PC-3 (cell line): Measurements from ENCODE around the gene RHOH. TPM values are rescaled to one million over a fixed set of nuclear protein-coding genes. Genes with fewer than 3 reads are reported as not detected.

ENCODE experiments used
- ATAC-seq: fragments of 200-7000 bp; cut with Tn5 transposase; 2 replicates; pipeline ENCODE4 v1.9.1; 2020; ENCODE audit warnings: mild to moderate bottlenecking, moderate library complexity
- BruUV-seq: library from RNA; stranded (reverse); fragments of 400-500 nt; replicated peaks from 2 replicates; lab custom pipeline; 2021; lab: Mats Ljungman, UMichigan
- CTCF ChIA-PET: fragments of 300-600 bp; sonication (Branson Sonifier 250); formaldehyde crosslinking; loops from one replicate; lab custom pipeline; 2022; ENCODE audit warnings: antibody characterized with exemption; lab: Charles Lee
- POLR2A ChIA-PET: fragments of 300-600 bp; sonication (Branson Sonifier 250); formaldehyde crosslinking; loops from one replicate; lab custom pipeline; 2022; ENCODE audit warnings: antibody characterized with exemption; ENCODE audit not compliant: unreplicated experiment; lab: Charles Lee
- DNase-seq: peaks from one replicate; pipeline ENCODE4 v3.0.0-alpha.2; 2015
- H2AFZ ChIP-seq: fragments of 300-600 bp; sonication (generic); 2 replicates; pipeline ENCODE4 v1.6.0; 2016; ENCODE audit warnings: antibody characterized with exemption, low read length
- H3F3A ChIP-seq: fragments of 300-600 bp; sonication (generic); one replicate; pipeline ENCODE4 v1.6.0; 2017; ENCODE audit warnings: antibody characterized with exemption, low read length, control low read depth, mild to moderate bottlenecking; ENCODE audit not compliant: unreplicated experiment
- H3K27ac ChIP-seq: fragments of 300-600 bp; sonication (generic); 2 replicates; pipeline ENCODE4 v1.5.1; 2016; ENCODE audit warnings: mild to moderate bottlenecking, low read length
- H3K27me3 ChIP-seq: fragments of 300-600 bp; sonication (generic); 2 replicates; pipeline ENCODE4 v1.6.1; 2016; ENCODE audit warnings: low read length, mixed read lengths
- H3K36me3 ChIP-seq: fragments of 300-600 bp; sonication (generic); 2 replicates; pipeline ENCODE4 v1.6.1; 2016; ENCODE audit warnings: low read depth, mixed run types, low read length, mixed read lengths
- H3K4me1 ChIP-seq: fragments of 300-600 bp; sonication (generic); 2 replicates; pipeline ENCODE4 v1.5.1; 2016; ENCODE audit warnings: low read length; ENCODE audit not compliant: insufficient read depth
- H3K4me2 ChIP-seq: fragments of 300-600 bp; sonication (generic); 2 replicates; pipeline ENCODE4 v1.6.0; 2016; ENCODE audit warnings: low read length
- H3K4me3 ChIP-seq: fragments of 300-600 bp; sonication (generic); 2 replicates; pipeline ENCODE4 v1.5.1; 2016; ENCODE audit warnings: mild to moderate bottlenecking, low read length, mixed read lengths
- H3K79me2 ChIP-seq: fragments of 300-600 bp; sonication (generic); 2 replicates; pipeline ENCODE4 v1.6.1; 2017; ENCODE audit warnings: low read length, mixed read lengths
- H3K9ac ChIP-seq: fragments of 300-600 bp; sonication (generic); 2 replicates; pipeline ENCODE4 v1.6.0; 2016; ENCODE audit warnings: mild to moderate bottlenecking, low read length
- H3K9me2 ChIP-seq: fragments of 300-600 bp; sonication (generic); replicated peaks from 2 replicates; pipeline ENCODE4 v1.6.1; 2016; ENCODE audit warnings: mixed run types, low read length, mixed read lengths
- H3K9me3 ChIP-seq: fragments of 300-600 bp; sonication (generic); 2 replicates; pipeline ENCODE4 v1.6.1; 2016; ENCODE audit warnings: low read length, mixed read lengths
- H4K20me1 ChIP-seq: fragments of 300-600 bp; sonication (generic); 2 replicates; pipeline ENCODE4 v1.6.1; 2016; ENCODE audit warnings: low read length, mixed read lengths
- CTCF ChIP-seq: fragments of 300-600 bp; sonication (generic); conservative IDR thresholded peaks from 2 replicates; pipeline ENCODE4 v1.5.1; 2017; ENCODE audit warnings: antibody characterized with exemption, low read depth, mild to moderate bottlenecking, low read length
- EZH2 ChIP-seq: fragments of 300-600 bp; sonication (generic); IDR thresholded peaks from one replicate; pipeline ENCODE4 v1.6.1; 2017; ENCODE audit warnings: antibody characterized with exemption, mild to moderate bottlenecking, low read length; ENCODE audit not compliant: unreplicated experiment
- EZH2phosphoT487 ChIP-seq: fragments of 300-600 bp; sonication (generic); IDR thresholded peaks from 2 replicates; pipeline ENCODE4 v1.6.1; 2018; ENCODE audit warnings: mild to moderate bottlenecking, antibody characterized with exemption, low read length, borderline replicate concordance
- intact Hi-C: fragments of 100-400 bp; cut with micrococcal nuclease; formaldehyde crosslinking; loops from 2 replicates; pipeline ENCODE4 v1.9.0; 2023
- total RNA-seq: library from RNA; depleted of rRNA; stranded (reverse); fragments of >200 nt; gene quantifications from 2 replicates; pipeline ENCODE4 v1.2.3, GENCODE V29; 2014

The RHOH gene
- total RNA-seq, 1 experiment from 2014 or later: not detected

- Histone ChIP-seq H3K79me2 (no peaks in the 10 kb centered on the region), H3K36me3 (no peaks in the 10 kb centered on the region), H3K4me1 (peaks cover 18% of the 10 kb centered on the region), H4K20me1 (no peaks in the 10 kb centered on the region), H3K9me2 (no peaks in the 10 kb centered on the region), H3K4me3 (no peak overlapping the region), H3K27ac (no peak overlapping the region), H2AFZ (no peak overlapping the region), H3K9ac (no peak overlapping the region), H3F3A (no peaks in the 10 kb centered on the region), H3K4me2 (no peak overlapping the region), H3K27me3 (no peaks in the 10 kb centered on the region), H3K9me3 (no peaks in the 10 kb centered on the region)
- DNase-seq (no peak), ATAC-seq (no peak)
- TF ChIP-seq EZH2 (no peak), CTCF (no peak), EZH2phosphoT487 (no peak)
- no TSS peak for BruUV-seq
- POLR2A ChIA-PET: no interaction called here
- CTCF ChIA-PET: no interaction called here
- intact Hi-C loops: no loop called here
These were observed 10.2 kb upstream of the RHOH start for GRCh38 chr4:40186665-40187014.

- ChIA-PET CTCF (no interaction called here), POLR2A (no interaction called here)
- Histone ChIP-seq H3K27ac (no peak overlapping the region), H3K79me2 (no peaks in the 10 kb centered on the region), H3K9me2 (no peaks in the 10 kb centered on the region), H3K9me3 (no peaks in the 10 kb centered on the region), H3K4me1 (peaks cover 27% of the 10 kb centered on the region), H2AFZ (no peak overlapping the region), H3K9ac (no peak overlapping the region), H3K36me3 (no peaks in the 10 kb centered on the region), H3K27me3 (no peaks in the 10 kb centered on the region), H3K4me2 (no peak overlapping the region), H3K4me3 (no peak overlapping the region), H4K20me1 (no peaks in the 10 kb centered on the region), H3F3A (no peaks in the 10 kb centered on the region)
- DNase-seq (no peak), ATAC-seq (no peak)
- intact Hi-C loops: no loop called here
- no peak for TF ChIP-seq EZH2phosphoT487
- no peak for TF ChIP-seq EZH2
- no peak for TF ChIP-seq CTCF
- BruUV-seq: no TSS peak
These were observed 9.4 kb upstream of the RHOH start for GRCh38 chr4:40187386-40187906.

GRCh38 chr4:40190019-40190418 is 6.8 kb upstream of the RHOH start:
- intact Hi-C loops: loop anchor here (2.0 kb wide), 3 partner anchors 65 to 127 kb away; no protein-coding TSS in a partner anchor
- Histone ChIP-seq H3K9me2 (no peaks in the 10 kb centered on the region), H2AFZ (no peak overlapping the region; the same call in 1 of the 2 replicates), H3K79me2 (no peaks in the 10 kb centered on the region), H3K27ac (peak overlapping the region; percentile 94), H3K9ac (peak overlapping the region; percentile 84), H3K9me3 (no peaks in the 10 kb centered on the region), H3F3A (no peaks in the 10 kb centered on the region), H3K4me2 (peak overlapping the region; percentile 73), H3K4me1 (peaks cover 32% of the 10 kb centered on the region), H4K20me1 (no peaks in the 10 kb centered on the region), H3K27me3 (no peaks in the 10 kb centered on the region), H3K4me3 (no peak overlapping the region), H3K36me3 (no peaks in the 10 kb centered on the region)
- ChIA-PET CTCF (interaction anchor here (0.6 kb wide), 1 partner anchor 62 kb away, joined by 13 read pairs; no protein-coding TSS in a partner anchor), POLR2A (no interaction called here)
- peak; percentile 27 for ATAC-seq
- TF ChIP-seq EZH2phosphoT487 (no peak), EZH2 (no peak), CTCF (no peak)
- peak; percentile 42 for DNase-seq
- BruUV-seq: no TSS peak
